Measurements from ENCODE around the gene RLBP1.
"Not testable (repeated sequence)": the region's sequence is repeated elsewhere in the genome, so short reads cannot be mapped to it uniquely, and the experiment has no call there.

Gene RLBP1

DNA sequence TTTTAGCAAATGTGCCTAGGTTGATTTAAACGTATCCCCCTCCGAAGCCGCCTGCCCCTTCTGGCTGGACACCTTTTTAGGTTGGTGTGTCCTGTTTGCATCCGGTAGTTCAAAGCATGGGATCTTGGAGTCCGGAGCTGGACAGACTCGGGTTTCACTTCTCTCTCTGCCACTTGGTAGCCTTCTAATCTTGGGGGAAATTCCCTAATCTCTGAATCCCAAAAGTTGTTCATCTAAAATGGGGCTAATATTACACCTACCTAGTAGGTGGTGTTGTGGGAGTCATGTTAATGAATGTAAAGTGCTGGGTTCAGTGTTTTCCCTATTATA lies 23.2 kb upstream of the RLBP1 start:
- H3K4me3 ChIP-seq (ENCODE audit: low read depth in 1 of 2, low read length in 2 of 2), result peak overlapping the region; percentile 92 to 96
- peaks cover 36% of the 10 kb centered on the region for H3K4me1 ChIP-seq (ENCODE audit: insufficient read depth, low read length)
- DNase-seq (no peak), ATAC-seq (ENCODE audit: insufficient read depth, low read depth) (peak; percentile 9; the same call in 2 of the 3 replicates)
- peak overlapping the region; percentile 91 for H3K9ac ChIP-seq (ENCODE audit: low read depth, low read length)
- H3K4me2 ChIP-seq (ENCODE audit: insufficient read depth, low read length), result peak overlapping the region; percentile 95
- TF ChIP-seq EZH2 (IDR thresholded peaks at IDR 0.05; ENCODE audit: borderline replicate concordance, low read depth, low read length, severe bottlenecking), result no peak
- TF ChIP-seq, protein P1, sequence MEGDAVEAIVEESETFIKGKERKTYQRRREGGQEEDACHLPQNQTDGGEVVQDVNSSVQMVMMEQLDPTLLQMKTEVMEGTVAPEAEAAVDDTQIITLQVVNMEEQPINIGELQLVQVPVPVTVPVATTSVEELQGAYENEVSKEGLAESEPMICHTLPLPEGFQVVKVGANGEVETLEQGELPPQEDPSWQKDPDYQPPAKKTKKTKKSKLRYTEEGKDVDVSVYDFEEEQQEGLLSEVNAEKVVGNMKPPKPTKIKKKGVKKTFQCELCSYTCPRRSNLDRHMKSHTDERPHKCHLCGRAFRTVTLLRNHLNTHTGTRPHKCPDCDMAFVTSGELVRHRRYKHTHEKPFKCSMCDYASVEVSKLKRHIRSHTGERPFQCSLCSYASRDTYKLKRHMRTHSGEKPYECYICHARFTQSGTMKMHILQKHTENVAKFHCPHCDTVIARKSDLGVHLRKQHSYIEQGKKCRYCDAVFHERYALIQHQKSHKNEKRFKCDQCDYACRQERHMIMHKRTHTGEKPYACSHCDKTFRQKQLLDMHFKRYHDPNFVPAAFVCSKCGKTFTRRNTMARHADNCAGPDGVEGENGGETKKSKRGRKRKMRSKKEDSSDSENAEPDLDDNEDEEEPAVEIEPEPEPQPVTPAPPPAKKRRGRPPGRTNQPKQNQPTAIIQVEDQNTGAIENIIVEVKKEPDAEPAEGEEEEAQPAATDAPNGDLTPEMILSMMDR (IDR thresholded peaks at IDR 0.05; ENCODE audit: borderline replicate concordance, extremely low read depth, low read length, poor library complexity, severe bottlenecking), result no peak
- H3K27ac ChIP-seq (ENCODE audit: low read length), result peak overlapping the region; percentile 95
- H3K9me3 ChIP-seq (ENCODE audit: insufficient read depth, low read length, severe bottlenecking), result no peaks in the 10 kb centered on the region
- H3K36me3 ChIP-seq (ENCODE audit: insufficient read depth, low read length), result peaks cover 39% of the 10 kb centered on the region
- no peaks in the 10 kb centered on the region for H3K27me3 ChIP-seq (ENCODE audit: insufficient read depth, low read length, poor library complexity)
- H2AFZ ChIP-seq (ENCODE audit: low read depth, low read length), result peak overlapping the region; percentile 88
- H3K79me2 ChIP-seq (ENCODE audit: insufficient read depth, low read length), result peaks cover 57% of the 10 kb centered on the region
- peaks cover 14% of the 10 kb centered on the region; the same call in 1 of the 2 replicates for H4K20me1 ChIP-seq (ENCODE audit: insufficient read depth, low read length)

DNA sequence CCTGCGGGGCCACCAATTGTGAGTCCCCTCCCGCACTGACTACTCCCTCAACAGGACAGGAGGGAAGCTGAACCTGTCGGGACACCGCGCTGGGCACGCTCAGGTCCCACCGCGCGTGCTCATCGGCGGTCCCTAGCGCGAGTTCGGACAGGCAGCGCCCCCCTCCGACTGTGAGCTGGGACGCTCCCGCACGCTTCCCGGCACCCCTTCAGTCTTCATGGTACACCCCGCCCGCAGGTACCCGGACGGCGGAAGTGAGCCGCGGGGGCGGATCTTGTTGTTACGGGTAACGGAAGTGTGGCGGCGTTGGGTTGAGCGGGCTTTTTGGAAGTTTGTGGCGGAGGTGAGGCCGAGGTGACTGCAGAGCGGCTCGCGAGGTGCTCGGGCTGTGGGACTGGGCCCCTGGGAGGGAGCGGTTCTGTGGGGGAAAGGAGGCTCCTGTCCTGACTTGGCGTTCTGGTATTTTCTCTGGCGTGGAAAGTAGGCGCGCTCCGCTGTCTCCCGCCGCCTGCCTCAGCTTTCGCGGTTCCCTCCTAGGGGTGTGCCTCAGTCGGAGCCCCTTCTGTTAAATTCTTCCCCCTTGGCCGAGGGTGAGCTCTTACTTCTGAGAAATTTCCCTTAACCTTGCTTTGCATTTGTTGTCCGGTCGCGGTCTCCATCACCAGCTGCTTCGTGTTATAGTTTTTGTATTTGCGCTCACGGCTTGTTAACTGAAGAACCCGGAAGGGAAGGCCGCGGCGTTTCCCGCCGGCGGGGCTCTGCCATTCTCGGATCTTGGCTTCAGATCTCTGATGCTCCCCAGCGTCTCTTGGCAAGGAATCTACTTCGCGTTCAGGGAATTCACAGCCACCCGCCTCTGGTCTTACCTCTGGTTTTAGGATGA lies 22.6 kb upstream of the RLBP1 start, which contains the start of gene FANCI:
Gene FANCI (plus strand): TSS at position 289 of the 883 bp plus-strand sequence. CDS start 3,669 bp downstream, outside the sequence.
- H3K4me1 ChIP-seq (ENCODE audit: insufficient read depth, low read length), result peaks cover 36% of the 10 kb centered on the region
- peak within 1 kb of the TSS; percentile 91 for H3K9ac ChIP-seq (ENCODE audit: low read depth, low read length)
- no peak for TF ChIP-seq EZH2 (IDR thresholded peaks at IDR 0.05; ENCODE audit: borderline replicate concordance, low read depth, low read length, severe bottlenecking)
- TF ChIP-seq, protein P1 (IDR thresholded peaks at IDR 0.05; ENCODE audit: borderline replicate concordance, extremely low read depth, low read length, poor library complexity, severe bottlenecking), result peak; percentile 74
- H3K79me2 ChIP-seq (ENCODE audit: insufficient read depth, low read length), result peaks cover 51% of the 10 kb centered on the region
- no peaks in the 10 kb centered on the region for H3K9me3 ChIP-seq (ENCODE audit: insufficient read depth, low read length, severe bottlenecking)
- DNase-seq (peak; percentile 94), ATAC-seq (ENCODE audit: insufficient read depth, low read depth) (peak; percentile 93)
- H3K4me2 ChIP-seq (ENCODE audit: insufficient read depth, low read length), result peak within 1 kb of the TSS; percentile 95
- H3K4me3 ChIP-seq (ENCODE audit: low read depth in 1 of 2, low read length in 2 of 2), result peak within 1 kb of the TSS; percentile 92 to 96
- H3K36me3 ChIP-seq (ENCODE audit: insufficient read depth, low read length), result peaks cover 33% of the 10 kb centered on the region
- H2AFZ ChIP-seq (ENCODE audit: low read depth, low read length), result peak within 1 kb of the TSS; percentile 99
- H3K27me3 ChIP-seq (ENCODE audit: insufficient read depth, low read length, poor library complexity), result no peaks in the 10 kb centered on the region
- H3K27ac ChIP-seq (ENCODE audit: low read length), result peak within 1 kb of the TSS; percentile 95
- peaks cover 14% of the 10 kb centered on the region; the same call in 1 of the 2 replicates for H4K20me1 ChIP-seq (ENCODE audit: insufficient read depth, low read length)

DNA sequence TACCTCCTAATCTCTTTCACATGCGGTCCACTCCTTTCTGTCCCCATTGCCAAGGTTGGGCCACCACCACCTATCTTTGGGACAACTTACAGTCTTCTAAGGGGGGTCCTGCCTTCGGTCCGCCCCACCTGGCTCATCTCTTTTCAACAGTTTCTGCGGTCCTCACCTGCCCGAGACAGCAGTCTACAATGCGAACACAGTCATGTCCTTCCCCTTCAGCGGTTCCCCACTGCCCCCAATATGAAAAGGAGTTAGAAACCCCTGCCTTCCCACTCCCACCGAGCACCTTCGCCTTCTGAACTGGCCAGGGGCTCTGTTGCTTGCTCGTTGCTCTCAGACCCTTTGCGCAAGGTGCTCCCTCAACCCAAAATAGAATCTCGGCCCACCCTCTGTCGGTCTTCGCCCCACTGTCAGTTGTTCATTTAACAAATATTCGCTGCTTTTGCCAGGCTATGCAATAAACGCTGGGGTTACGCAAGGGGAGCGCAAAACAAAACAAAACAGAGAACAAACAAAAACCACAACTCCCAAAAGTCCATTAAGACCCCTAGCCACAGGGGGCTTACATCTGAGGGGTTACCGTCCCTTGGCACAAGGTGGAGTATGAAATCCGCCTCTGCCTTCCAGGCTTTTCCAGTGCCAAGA lies 21.8 kb upstream of the RLBP1 start:
- H3K27me3 ChIP-seq (ENCODE audit: insufficient read depth, low read length, poor library complexity), result no peaks in the 10 kb centered on the region
- DNase-seq, result no peak
- H3K27ac ChIP-seq (ENCODE audit: low read length), result peak overlapping the region; percentile 95

DNA sequence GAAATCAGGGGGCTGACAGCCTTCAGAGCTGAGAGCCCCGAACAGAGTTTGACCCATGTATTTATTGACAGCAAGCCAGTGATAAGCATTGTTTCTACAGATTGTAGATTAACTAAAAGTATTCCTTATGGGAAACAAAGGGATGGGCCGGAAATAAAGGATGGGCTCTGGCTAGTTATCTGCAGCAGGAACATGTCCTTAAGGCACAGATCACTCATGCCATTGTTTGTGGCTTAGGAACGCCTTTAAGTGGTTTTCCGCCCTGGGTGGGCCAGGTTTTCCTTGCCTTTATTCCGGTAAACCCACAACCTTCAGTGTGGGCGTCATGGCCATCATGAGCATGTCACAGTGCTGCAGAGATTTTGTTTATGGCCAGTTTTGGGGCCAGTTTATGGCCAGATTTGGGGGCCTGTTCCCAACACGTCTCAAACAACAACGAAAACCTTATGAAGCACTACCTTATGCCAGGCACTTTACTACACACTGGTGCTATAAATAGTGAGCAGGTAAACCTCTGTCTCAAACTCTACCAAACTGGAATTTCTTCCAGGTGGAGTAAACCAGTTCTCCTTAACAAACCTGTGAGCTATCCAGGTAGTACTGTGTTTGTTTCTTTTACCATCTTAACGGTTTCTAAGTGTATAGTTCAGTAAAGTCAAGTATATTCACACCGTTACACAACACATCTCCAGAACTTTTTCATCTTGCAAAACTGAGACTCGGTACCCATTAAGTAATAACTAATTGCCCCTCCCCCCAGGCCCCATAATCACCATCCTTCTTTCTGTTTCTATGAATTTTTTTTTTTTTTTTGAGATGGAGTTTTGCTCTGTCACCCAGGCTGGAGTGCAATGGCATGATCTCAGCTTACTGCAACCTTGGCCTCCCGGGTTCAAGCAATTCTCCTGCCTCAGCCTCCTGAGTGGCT lies 18.8 kb upstream of the RLBP1 start:
- not testable (repeated sequence) for H3K27ac ChIP-seq (ENCODE audit: low read length); DNase-seq; ATAC-seq (ENCODE audit: insufficient read depth, low read depth); H3K4me1 ChIP-seq (ENCODE audit: insufficient read depth, low read length); H2AFZ ChIP-seq (ENCODE audit: low read depth, low read length); H3K9ac ChIP-seq (ENCODE audit: low read depth, low read length); H4K20me1 ChIP-seq (ENCODE audit: insufficient read depth, low read length); H3K9me3 ChIP-seq (ENCODE audit: insufficient read depth, low read length, severe bottlenecking); H3K27me3 ChIP-seq (ENCODE audit: insufficient read depth, low read length, poor library complexity); H3K4me2 ChIP-seq (ENCODE audit: insufficient read depth, low read length); H3K4me3 ChIP-seq (ENCODE audit: low read depth in 1 of 2, low read length in 2 of 2); H3K36me3 ChIP-seq (ENCODE audit: insufficient read depth, low read length)
- H3K79me2 ChIP-seq (ENCODE audit: insufficient read depth, low read length), result peaks cover 14% of the 10 kb centered on the region

More for the DNA sequence above, 21.8 kb upstream of the RLBP1 start:
- H3K4me1 ChIP-seq (ENCODE audit: insufficient read depth, low read length), result peaks cover 33% of the 10 kb centered on the region
- TF ChIP-seq, protein P1 (IDR thresholded peaks at IDR 0.05; ENCODE audit: borderline replicate concordance, extremely low read depth, low read length, poor library complexity, severe bottlenecking), result no peak
- TF ChIP-seq EZH2 (IDR thresholded peaks at IDR 0.05; ENCODE audit: borderline replicate concordance, low read depth, low read length, severe bottlenecking), result no peak
- H4K20me1 ChIP-seq (ENCODE audit: insufficient read depth, low read length), result peaks cover 12% of the 10 kb centered on the region; the same call in 1 of the 2 replicates
- no peak for ATAC-seq (ENCODE audit: insufficient read depth, low read depth)
- peak overlapping the region; percentile 99 for H2AFZ ChIP-seq (ENCODE audit: low read depth, low read length)
- H3K4me2 ChIP-seq (ENCODE audit: insufficient read depth, low read length), result peak overlapping the region; percentile 95
- no peaks in the 10 kb centered on the region for H3K9me3 ChIP-seq (ENCODE audit: insufficient read depth, low read length, severe bottlenecking)
- H3K79me2 ChIP-seq (ENCODE audit: insufficient read depth, low read length), result peaks cover 44% of the 10 kb centered on the region
- H3K4me3 ChIP-seq (ENCODE audit: low read depth in 1 of 2, low read length in 2 of 2), result peak overlapping the region; percentile 92 to 96; a peak in 3 of 4 replicates
- H3K9ac ChIP-seq (ENCODE audit: low read depth, low read length), result peak overlapping the region; percentile 91
- H3K36me3 ChIP-seq (ENCODE audit: insufficient read depth, low read length), result peaks cover 25% of the 10 kb centered on the region
